CD4-positive, alpha-beta T cell treated with Interleukin-6 at 100 ng/mL for 8 hours (primary cell): ENCODE results near the gene RSPH1.
"Not testable (repeated sequence)": the region's sequence is repeated elsewhere in the genome, so short reads cannot be mapped to it uniquely, and the experiment has no call there.

ENCODE experiments used
- DNase-seq: peaks from one replicate; pipeline ENCODE4 v3.0.0-alpha.2; 2020; ENCODE audit warnings: mixed read lengths, low spot score

Gene RSPH1

GRCh38 chr21:42486072-42486471 is 10.0 kb downstream of the RSPH1 start:
- no peak for DNase-seq

- DNase-seq: no peak
These were observed 11.1 kb downstream of the RSPH1 start for GRCh38 chr21:42484966-42485365.

- no peak for DNase-seq
These were observed 14.9 kb downstream of the RSPH1 start for GRCh38 chr21:42481169-42481568.

- no peak for DNase-seq
These were observed 15.3 kb downstream of the RSPH1 start for GRCh38 chr21:42480736-42481135.

- no peak for DNase-seq
These were observed 16.4 kb downstream of the RSPH1 start for GRCh38 chr21:42479582-42479981.

- no peak for DNase-seq
These were observed 17.5 kb downstream of the RSPH1 start for GRCh38 chr21:42478504-42478903.

- no peak for DNase-seq
These were observed 19.4 kb downstream of the RSPH1 start for GRCh38 chr21:42476388-42477331.

- DNase-seq: no peak
These were observed 20.3 kb downstream of the RSPH1 start for GRCh38 chr21:42475526-42476387.

- no peak for DNase-seq
These were observed 21.0 kb downstream of the RSPH1 start for GRCh38 chr21:42475036-42475435.

- DNase-seq: no peak
These were observed 21.8 kb downstream of the RSPH1 start for GRCh38 chr21:42474043-42474831.

GRCh38 chr21:42473498-42474042 is 22.5 kb downstream of the RSPH1 start:
- no peak for DNase-seq

GRCh38 chr21:42472521-42472920 is 23.5 kb downstream of the RSPH1 start:
- no peak for DNase-seq

- no peak for DNase-seq
These were observed 24.2 kb downstream of the RSPH1 start for GRCh38 chr21:42471716-42472330.

GRCh38 chr21:42471206-42471605 is 24.8 kb downstream of the RSPH1 start:
- DNase-seq: no peak

- DNase-seq: not testable (repeated sequence)
These were observed 26.3 kb downstream of the RSPH1 start for GRCh38 chr21:42469726-42470125.

GRCh38 chr21:42469272-42469671 is 26.8 kb downstream of the RSPH1 start:
- DNase-seq: no peak

GRCh38 chr21:42468491-42469131 is 27.4 kb downstream of the RSPH1 start:
- no peak for DNase-seq

GRCh38 chr21:42467140-42467983 is 28.7 kb downstream of the RSPH1 start:
- no peak for DNase-seq

GRCh38 chr21:42466700-42467099 is 29.3 kb downstream of the RSPH1 start:
- DNase-seq: no peak

- no peak for DNase-seq
These were observed 30.3 kb downstream of the RSPH1 start for GRCh38 chr21:42465803-42466127.
